MM.1S (cell line): Measurements from ENCODE around the gene CSF3R.
A peak's percentile ranks its signal among the peaks of the same experiment; 100 is the strongest.

Source experiments
- DNase-seq: peaks from one replicate; pipeline ENCODE4 v3.0.0-alpha.2; 2015
- H2AFZ ChIP-seq: fragments of 300-600 bp; sonication (generic); 2 replicates; pipeline ENCODE4 v1.6.0; 2016; ENCODE audit warnings: antibody characterized with exemption, low read length
- H3F3A ChIP-seq: fragments of 300-600 bp; sonication (generic); 2 replicates; pipeline ENCODE4 v1.6.1; 2016; ENCODE audit warnings: mild to moderate bottlenecking, antibody characterized with exemption, low read length, moderate library complexity, mixed read lengths; ENCODE audit not compliant: insufficient read depth
- H3K27ac ChIP-seq: fragments of 300-600 bp; sonication (generic); 2 replicates; pipeline ENCODE4 v1.5.1; 2016; ENCODE audit warnings: mild to moderate bottlenecking, low read length
- H3K27me3 ChIP-seq: fragments of 300-600 bp; sonication (generic); replicated peaks from 2 replicates; pipeline ENCODE4 v1.6.0; 2016; ENCODE audit warnings: low read length; ENCODE audit not compliant: insufficient read depth
- H3K36me3 ChIP-seq: fragments of 300-600 bp; sonication (generic); replicated peaks from 2 replicates; pipeline ENCODE4 v1.6.1; 2016; ENCODE audit warnings: mild to moderate bottlenecking, low read length, mixed read lengths; ENCODE audit not compliant: insufficient read depth
- H3K4me1 ChIP-seq: fragments of 300-600 bp; sonication (generic); 2 replicates; pipeline ENCODE4 v1.6.1; 2016; ENCODE audit warnings: low read length, mixed read lengths
- H3K4me2 ChIP-seq: fragments of 300-600 bp; sonication (generic); 2 replicates; pipeline ENCODE4 v1.6.0; 2016; ENCODE audit warnings: low read depth, low read length
- H3K4me3 ChIP-seq: fragments of 300-600 bp; sonication (generic); 2 replicates; pipeline ENCODE4 v1.5.1; 2016; ENCODE audit warnings: low read length, mixed read lengths
- H3K79me2 ChIP-seq: fragments of 300-600 bp; sonication (generic); 2 replicates; pipeline ENCODE4 v1.6.1; 2016; ENCODE audit warnings: mixed run types, low read length, mixed read lengths
- H3K9ac ChIP-seq: fragments of 300-600 bp; sonication (generic); 2 replicates; pipeline ENCODE4 v1.6.1; 2016; ENCODE audit warnings: low read length, mixed read lengths
- H3K9me2 ChIP-seq: fragments of 300-600 bp; sonication (generic); replicated peaks from 2 replicates; pipeline ENCODE4 v1.6.1; 2016; ENCODE audit warnings: mild to moderate bottlenecking, low read length, mixed read lengths; ENCODE audit not compliant: insufficient read depth
- H3K9me3 ChIP-seq: fragments of 300-600 bp; sonication (generic); replicated peaks from 2 replicates; pipeline ENCODE4 v1.6.1; 2016; ENCODE audit warnings: mild to moderate bottlenecking, low read length, mixed read lengths; ENCODE audit not compliant: insufficient read depth
- H4K20me1 ChIP-seq: fragments of 300-600 bp; sonication (generic); 2 replicates; pipeline ENCODE4 v1.6.1; 2016; ENCODE audit warnings: mild to moderate bottlenecking, low read length, moderate library complexity, mixed read lengths; ENCODE audit not compliant: insufficient read depth
- EZH2 ChIP-seq: fragments of 300-600 bp; sonication (generic); optimal IDR thresholded peaks from 2 replicates; pipeline ENCODE3; 2017; ENCODE audit warnings: low read depth, mild to moderate bottlenecking, antibody characterized with exemption, low read length, mixed read lengths
- EZH2phosphoT487 ChIP-seq: fragments of 300-600 bp; sonication (generic); IDR thresholded peaks from 2 replicates; pipeline ENCODE4 v1.6.1; 2018; ENCODE audit warnings: antibody characterized with exemption, low read length
- TF ChIP-seq, protein P1 (sequence below): fragments of 300-600 bp; sonication (generic); IDR thresholded peaks from 2 replicates; pipeline ENCODE4 v1.5.1; 2016; ENCODE audit warnings: antibody characterized with exemption, low read length, mixed read lengths

Gene CSF3R

GRCh38 chr1:36520056-36520455 lies 37.3 kb upstream of the CSF3R start:
- TF ChIP-seq EZH2phosphoT487, result no peak
- TF ChIP-seq, protein P1, sequence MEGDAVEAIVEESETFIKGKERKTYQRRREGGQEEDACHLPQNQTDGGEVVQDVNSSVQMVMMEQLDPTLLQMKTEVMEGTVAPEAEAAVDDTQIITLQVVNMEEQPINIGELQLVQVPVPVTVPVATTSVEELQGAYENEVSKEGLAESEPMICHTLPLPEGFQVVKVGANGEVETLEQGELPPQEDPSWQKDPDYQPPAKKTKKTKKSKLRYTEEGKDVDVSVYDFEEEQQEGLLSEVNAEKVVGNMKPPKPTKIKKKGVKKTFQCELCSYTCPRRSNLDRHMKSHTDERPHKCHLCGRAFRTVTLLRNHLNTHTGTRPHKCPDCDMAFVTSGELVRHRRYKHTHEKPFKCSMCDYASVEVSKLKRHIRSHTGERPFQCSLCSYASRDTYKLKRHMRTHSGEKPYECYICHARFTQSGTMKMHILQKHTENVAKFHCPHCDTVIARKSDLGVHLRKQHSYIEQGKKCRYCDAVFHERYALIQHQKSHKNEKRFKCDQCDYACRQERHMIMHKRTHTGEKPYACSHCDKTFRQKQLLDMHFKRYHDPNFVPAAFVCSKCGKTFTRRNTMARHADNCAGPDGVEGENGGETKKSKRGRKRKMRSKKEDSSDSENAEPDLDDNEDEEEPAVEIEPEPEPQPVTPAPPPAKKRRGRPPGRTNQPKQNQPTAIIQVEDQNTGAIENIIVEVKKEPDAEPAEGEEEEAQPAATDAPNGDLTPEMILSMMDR, result no peak
- no peak for TF ChIP-seq EZH2
- H3K27ac ChIP-seq, result no peak overlapping the region
- H3K4me1 ChIP-seq, result no peaks in the 10 kb centered on the region
- H3K9me2 ChIP-seq, result no peaks in the 10 kb centered on the region
- H3K79me2 ChIP-seq, result no peaks in the 10 kb centered on the region
- H2AFZ ChIP-seq, result no peak overlapping the region
- H3K9me3 ChIP-seq, result no peaks in the 10 kb centered on the region
- H4K20me1 ChIP-seq, result no peaks in the 10 kb centered on the region
- H3F3A ChIP-seq, result no peaks in the 10 kb centered on the region
- H3K36me3 ChIP-seq, result no peaks in the 10 kb centered on the region
- H3K4me3 ChIP-seq, result no peak overlapping the region
- peaks cover 21% of the 10 kb centered on the region; the same call in 1 of the 2 replicates for H3K27me3 ChIP-seq
- no peak for DNase-seq
- H3K9ac ChIP-seq, result no peak overlapping the region
- H3K4me2 ChIP-seq, result no peak overlapping the region

DNA sequence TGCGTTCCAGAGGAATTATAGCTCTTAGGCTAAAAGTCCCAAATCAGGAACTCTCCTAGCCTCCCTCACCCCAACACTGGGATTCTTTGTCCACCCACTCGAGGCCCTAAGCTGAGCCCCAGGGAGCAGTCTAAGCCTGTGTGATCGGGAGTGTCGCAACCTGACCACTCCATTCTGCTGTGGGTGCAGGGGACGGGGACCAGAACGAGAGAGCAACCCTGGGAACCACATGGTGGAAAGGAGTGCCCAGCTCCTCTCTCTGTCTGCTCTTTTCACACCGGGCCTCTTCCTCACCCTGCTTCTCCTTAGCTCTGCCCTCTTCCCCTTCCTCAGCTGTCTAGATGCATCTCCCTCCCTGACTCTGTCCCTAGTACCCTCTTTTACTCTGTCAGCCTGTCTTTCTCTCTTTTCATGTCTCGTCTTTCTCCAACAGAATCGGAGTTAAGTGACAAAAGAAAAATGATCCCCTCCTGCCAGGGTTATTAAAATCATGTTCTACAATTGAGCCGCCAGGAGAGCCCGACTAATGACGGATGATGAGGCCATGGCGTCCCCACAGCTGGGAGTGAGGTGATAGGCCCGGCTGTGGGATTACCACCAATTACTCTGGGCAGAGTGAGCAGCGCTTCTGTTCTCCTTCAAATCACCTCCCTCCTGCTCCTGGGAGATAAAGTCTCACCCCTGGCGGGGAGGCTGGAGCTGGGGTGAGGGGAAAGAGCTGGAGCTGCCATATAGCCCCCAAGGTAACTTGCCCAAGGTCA lies 34.5 kb upstream of the CSF3R start:
- no peak for DNase-seq
- H3F3A ChIP-seq, result no peaks in the 10 kb centered on the region
- peaks cover 32% of the 10 kb centered on the region for H3K27me3 ChIP-seq
- no peak overlapping the region for H3K4me2 ChIP-seq
- no peak for TF ChIP-seq EZH2
- TF ChIP-seq, protein P1, result no peak
- no peak for TF ChIP-seq EZH2phosphoT487
- no peaks in the 10 kb centered on the region for H3K36me3 ChIP-seq
- H3K4me3 ChIP-seq, result no peak overlapping the region
- H2AFZ ChIP-seq, result no peak overlapping the region
- H3K9me2 ChIP-seq, result no peaks in the 10 kb centered on the region
- H3K4me1 ChIP-seq, result no peaks in the 10 kb centered on the region
- no peak overlapping the region for H3K9ac ChIP-seq
- H3K79me2 ChIP-seq, result no peaks in the 10 kb centered on the region
- H3K9me3 ChIP-seq, result no peaks in the 10 kb centered on the region
- H3K27ac ChIP-seq, result no peak overlapping the region
- H4K20me1 ChIP-seq, result no peaks in the 10 kb centered on the region

DNA sequence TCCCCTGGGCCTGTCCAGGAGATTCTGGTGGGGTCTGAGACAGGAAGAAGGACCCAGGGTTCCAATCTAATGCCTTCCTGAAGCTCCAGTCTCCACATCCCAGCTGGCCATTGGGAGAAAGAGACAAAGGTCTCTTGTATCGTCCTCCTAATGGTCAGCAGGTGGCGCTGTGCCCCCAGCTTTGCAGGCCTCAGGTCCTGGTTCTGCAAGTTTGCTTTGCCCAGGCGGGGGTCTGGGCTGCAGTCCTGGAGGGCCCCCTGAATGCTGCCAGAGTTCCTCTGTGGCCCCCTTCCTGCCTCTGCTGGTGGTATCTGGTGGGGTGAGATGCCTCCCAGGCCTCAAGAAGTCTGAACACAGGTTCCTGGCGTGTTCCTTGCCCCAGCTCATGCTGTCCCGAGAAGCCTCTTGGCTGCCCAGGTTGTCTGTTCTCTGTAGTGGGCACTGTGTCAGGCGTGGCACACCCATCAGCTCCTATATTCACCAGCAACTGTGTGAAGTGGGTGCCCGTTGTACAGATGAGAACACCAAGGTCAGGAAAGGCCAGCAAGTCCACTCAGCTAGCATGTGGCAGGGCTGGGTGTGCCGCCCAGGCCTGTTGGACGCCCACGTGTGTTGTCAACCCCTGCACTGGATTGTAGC lies 33.8 kb upstream of the CSF3R start:
- TF ChIP-seq, protein P1, result peak; percentile 85
- TF ChIP-seq EZH2phosphoT487 (no peak), EZH2 (no peak)
- peak; percentile 48 for DNase-seq
- H4K20me1 ChIP-seq, result no peaks in the 10 kb centered on the region
- H3K9me2 ChIP-seq, result no peaks in the 10 kb centered on the region
- no peaks in the 10 kb centered on the region for H3F3A ChIP-seq
- H3K4me3 ChIP-seq, result no peak overlapping the region
- H2AFZ ChIP-seq, result no peak overlapping the region
- no peaks in the 10 kb centered on the region for H3K4me1 ChIP-seq
- no peak overlapping the region for H3K4me2 ChIP-seq
- H3K9ac ChIP-seq, result no peak overlapping the region
- H3K9me3 ChIP-seq, result no peaks in the 10 kb centered on the region
- H3K36me3 ChIP-seq, result no peaks in the 10 kb centered on the region
- no peak overlapping the region for H3K27ac ChIP-seq
- no peaks in the 10 kb centered on the region for H3K79me2 ChIP-seq
- peaks cover 36% of the 10 kb centered on the region for H3K27me3 ChIP-seq
